ES-I3 (cell line): Measurements from ENCODE around the gene DLX5.
"Not testable (repeated sequence)": the region's sequence is repeated elsewhere in the genome, so short reads cannot be mapped to it uniquely, and the experiment has no call there.

ENCODE experiments used
- H3K36me3 ChIP-seq: 2 replicates; pipeline ENCODE4 v1.6.1; 2013; ENCODE audit warnings: mild to moderate bottlenecking, low read length, control low read depth, moderate library complexity; ENCODE audit not compliant: insufficient read depth
- H3K4me1 ChIP-seq: 2 replicates; pipeline ENCODE4 v1.6.1; 2013; ENCODE audit warnings: mild to moderate bottlenecking, control low read depth, low read length; ENCODE audit not compliant: insufficient read depth
- H3K9ac ChIP-seq: 2 replicates; pipeline ENCODE4 v1.6.1; 2013; ENCODE audit warnings: low read depth, mild to moderate bottlenecking, low read length, moderate library complexity
- H3K9me3 ChIP-seq: 2 replicates; pipeline ENCODE4 v1.6.1; 2013; ENCODE audit warnings: mild to moderate bottlenecking, low read length, moderate library complexity; ENCODE audit not compliant: control insufficient read depth, insufficient read depth

The DLX5 gene

GRCh38 chr7:97024209-97025129 lies at the start of gene DLX5:
Gene DLX5 (minus strand): TSS chr7:97024831. CDS start chr7:97024623, 208 bp downstream.
- Histone ChIP-seq H3K9ac (peak within 1 kb of the TSS; percentile 22; the same call in 1 of the 2 replicates), H3K36me3 (no peaks in the 10 kb centered on the region), H3K4me1 (peaks cover 17% of the 10 kb centered on the region), H3K9me3 (no peaks in the 10 kb centered on the region)

GRCh38 chr7:97072025-97072424 lies 47.4 kb upstream of the DLX5 start:
- H3K9ac ChIP-seq, H3K9me3 ChIP-seq, H3K36me3 ChIP-seq, H3K4me1 ChIP-seq: not testable (repeated sequence)

GRCh38 chr7:97064972-97065587 lies 40.4 kb upstream of the DLX5 start:
- Histone ChIP-seq H3K9ac (no peak overlapping the region), H3K36me3 (no peaks in the 10 kb centered on the region), H3K9me3 (no peaks in the 10 kb centered on the region), H3K4me1 (no peaks in the 10 kb centered on the region)

- H3K9ac ChIP-seq = no peak overlapping the region
- no peaks in the 10 kb centered on the region for H3K9me3 ChIP-seq
- no peaks in the 10 kb centered on the region for H3K4me1 ChIP-seq
- no peaks in the 10 kb centered on the region for H3K36me3 ChIP-seq
Observed at GRCh38 chr7:97064020-97064419, 39.4 kb upstream of the DLX5 start.

- H3K9me3 ChIP-seq = no peaks in the 10 kb centered on the region
- H3K36me3 ChIP-seq = no peaks in the 10 kb centered on the region
- H3K9ac ChIP-seq = no peak overlapping the region
- no peaks in the 10 kb centered on the region for H3K4me1 ChIP-seq
Observed at GRCh38 chr7:97043281-97043680, 18.6 kb upstream of the DLX5 start.

GRCh38 chr7:97039374-97040065 lies 14.9 kb upstream of the DLX5 start:
- Histone ChIP-seq H3K9me3 (no peaks in the 10 kb centered on the region), H3K36me3 (no peaks in the 10 kb centered on the region), H3K9ac (no peak overlapping the region), H3K4me1 (no peaks in the 10 kb centered on the region)

- H3K9ac ChIP-seq, H3K9me3 ChIP-seq, H3K36me3 ChIP-seq, H3K4me1 ChIP-seq: not testable (repeated sequence)
Observed at GRCh38 chr7:97034213-97034852, 9.7 kb upstream of the DLX5 start.

GRCh38 chr7:97027427-97028234 lies 3.0 kb upstream of the DLX5 start:
- H3K36me3 ChIP-seq = no peaks in the 10 kb centered on the region
- no peaks in the 10 kb centered on the region for H3K9me3 ChIP-seq
- peak overlapping the region; percentile 11; the same call in 1 of the 2 replicates for H3K9ac ChIP-seq

GRCh38 chr7:97026715-97027426 lies 2.2 kb upstream of the DLX5 start:
- no peaks in the 10 kb centered on the region for H3K36me3 ChIP-seq
- no peaks in the 10 kb centered on the region for H3K9me3 ChIP-seq
- peak overlapping the region; percentile 11; the same call in 1 of the 2 replicates for H3K9ac ChIP-seq
- H3K4me1 ChIP-seq = peaks cover 17% of the 10 kb centered on the region

More at GRCh38 chr7:97027427-97028234, 3.0 kb upstream of the DLX5 start:
- H3K4me1 ChIP-seq = peaks cover 17% of the 10 kb centered on the region

GRCh38 chr7:97025983-97026714 lies 1.5 kb upstream of the DLX5 start:
- H3K36me3 ChIP-seq = no peaks in the 10 kb centered on the region
- H3K4me1 ChIP-seq = peaks cover 17% of the 10 kb centered on the region
- H3K9me3 ChIP-seq = no peaks in the 10 kb centered on the region
- peak overlapping the region; percentile 10; the same call in 1 of the 2 replicates for H3K9ac ChIP-seq

GRCh38 chr7:97025130-97025499 lies 484 bp upstream of the DLX5 start:
- peaks cover 17% of the 10 kb centered on the region for H3K4me1 ChIP-seq
- H3K36me3 ChIP-seq = no peaks in the 10 kb centered on the region
- no peak overlapping the region for H3K9ac ChIP-seq
- no peaks in the 10 kb centered on the region for H3K9me3 ChIP-seq

GRCh38 chr7:97022491-97023306 lies 1.9 kb downstream of the DLX5 start:
- peaks cover 17% of the 10 kb centered on the region for H3K4me1 ChIP-seq

More at GRCh38 chr7:97022491-97023306, 1.9 kb downstream of the DLX5 start:
- Histone ChIP-seq H3K9me3 (no peaks in the 10 kb centered on the region), H3K9ac (peak overlapping the region; percentile 33; the same call in 1 of the 2 replicates), H3K36me3 (no peaks in the 10 kb centered on the region)
